Fibroblast of pulmonary artery (primary cell): ENCODE results near the gene ASTN2.
"Not testable (repeated sequence)": the region's sequence is repeated elsewhere in the genome, so short reads cannot be mapped to it uniquely, and the experiment has no call there.

ENCODE experiments used
- DNase-seq: peaks from one replicate; pipeline ENCODE4 v3.0.0-alpha.2; 2010; ENCODE audit warnings: low read depth
- H3K4me3 ChIP-seq: replicated peaks from 2 replicates; pipeline ENCODE4 v1.5.1; 2011; ENCODE audit warnings: low read depth, mild to moderate bottlenecking, control low read depth, low read length, moderate library complexity
- TF ChIP-seq, protein P1 (sequence below): IDR thresholded peaks from 2 replicates; pipeline ENCODE4 v1.5.1; 2011; ENCODE audit warnings: mild to moderate bottlenecking, control low read depth, low read length, inconsistent platforms; ENCODE audit errors: missing control alignments

ASTN2 gene

GRCh38 chr9:116927726-116928125 is 487.1 kb downstream of the ASTN2 start:
- no peak for DNase-seq
- TF ChIP-seq, protein P1, sequence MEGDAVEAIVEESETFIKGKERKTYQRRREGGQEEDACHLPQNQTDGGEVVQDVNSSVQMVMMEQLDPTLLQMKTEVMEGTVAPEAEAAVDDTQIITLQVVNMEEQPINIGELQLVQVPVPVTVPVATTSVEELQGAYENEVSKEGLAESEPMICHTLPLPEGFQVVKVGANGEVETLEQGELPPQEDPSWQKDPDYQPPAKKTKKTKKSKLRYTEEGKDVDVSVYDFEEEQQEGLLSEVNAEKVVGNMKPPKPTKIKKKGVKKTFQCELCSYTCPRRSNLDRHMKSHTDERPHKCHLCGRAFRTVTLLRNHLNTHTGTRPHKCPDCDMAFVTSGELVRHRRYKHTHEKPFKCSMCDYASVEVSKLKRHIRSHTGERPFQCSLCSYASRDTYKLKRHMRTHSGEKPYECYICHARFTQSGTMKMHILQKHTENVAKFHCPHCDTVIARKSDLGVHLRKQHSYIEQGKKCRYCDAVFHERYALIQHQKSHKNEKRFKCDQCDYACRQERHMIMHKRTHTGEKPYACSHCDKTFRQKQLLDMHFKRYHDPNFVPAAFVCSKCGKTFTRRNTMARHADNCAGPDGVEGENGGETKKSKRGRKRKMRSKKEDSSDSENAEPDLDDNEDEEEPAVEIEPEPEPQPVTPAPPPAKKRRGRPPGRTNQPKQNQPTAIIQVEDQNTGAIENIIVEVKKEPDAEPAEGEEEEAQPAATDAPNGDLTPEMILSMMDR: no peak
- no peak overlapping the region for H3K4me3 ChIP-seq

GRCh38 chr9:116925121-116925520 is 489.7 kb downstream of the ASTN2 start:
- TF ChIP-seq, protein P1: no peak
- no peak overlapping the region for H3K4me3 ChIP-seq
- no peak for DNase-seq

GRCh38 chr9:116924462-116925110 is 490.3 kb downstream of the ASTN2 start:
- TF ChIP-seq, protein P1: no peak
- H3K4me3 ChIP-seq: no peak overlapping the region
- DNase-seq: no peak

- DNase-seq: not testable (repeated sequence)
Observed at GRCh38 chr9:116917895-116918508, 496.9 kb downstream of the ASTN2 start.

GRCh38 chr9:116913536-116913935 is 501.3 kb downstream of the ASTN2 start:
- H3K4me3 ChIP-seq: no peak overlapping the region
- DNase-seq: no peak
- TF ChIP-seq, protein P1: no peak

More at GRCh38 chr9:116917895-116918508, 496.9 kb downstream of the ASTN2 start:
- H3K4me3 ChIP-seq: not testable (repeated sequence)

- H3K4me3 ChIP-seq: no peak overlapping the region
- TF ChIP-seq, protein P1: no peak
- no peak for DNase-seq
Observed at GRCh38 chr9:116910201-116910600, 504.7 kb downstream of the ASTN2 start.

DNA sequence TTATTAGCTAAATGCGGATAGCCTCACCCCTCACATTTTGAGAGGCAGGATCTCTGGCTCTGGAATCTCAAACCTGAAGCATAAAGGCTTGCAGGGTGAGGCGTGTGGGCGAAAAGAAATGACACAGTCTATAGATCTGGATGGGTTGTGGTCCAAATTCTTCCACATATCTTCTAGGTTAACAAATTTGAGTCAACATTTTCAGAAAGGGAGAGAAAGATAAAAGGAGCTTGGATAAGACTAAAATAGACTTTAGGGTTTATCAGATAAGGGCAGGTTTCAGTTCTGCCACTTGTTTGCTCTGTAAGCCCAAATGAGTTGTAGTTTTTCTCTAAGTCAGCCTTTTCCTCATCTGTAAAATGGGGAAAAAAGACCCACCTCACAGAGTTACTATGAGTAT is 506.9 kb downstream of the ASTN2 start:
- no peak for DNase-seq
- H3K4me3 ChIP-seq: no peak overlapping the region
- TF ChIP-seq, protein P1: no peak
